Thoracic aorta endothelial cell (primary cell): ENCODE data around the gene ITGB4. TPM values are rescaled to one million over a fixed set of nuclear protein-coding genes. Genes with fewer than 3 reads are reported as not detected.

Experiments used
- total RNA-seq: library from RNA; depleted of rRNA; stranded (reverse); fragments of >200 nt; gene quantifications from 2 replicates; pipeline ENCODE4 v1.2.3, GENCODE V29; 2012

The ITGB4 gene
- 3.7 TPM in 2 replicates for total RNA-seq

GRCh38 chr17:75720656-75721462 is at the start of gene ITGB4:
Gene ITGB4 (plus strand): TSS chr17:75721459. CDS start chr17:75724704, 3,245 bp downstream.

DNA sequence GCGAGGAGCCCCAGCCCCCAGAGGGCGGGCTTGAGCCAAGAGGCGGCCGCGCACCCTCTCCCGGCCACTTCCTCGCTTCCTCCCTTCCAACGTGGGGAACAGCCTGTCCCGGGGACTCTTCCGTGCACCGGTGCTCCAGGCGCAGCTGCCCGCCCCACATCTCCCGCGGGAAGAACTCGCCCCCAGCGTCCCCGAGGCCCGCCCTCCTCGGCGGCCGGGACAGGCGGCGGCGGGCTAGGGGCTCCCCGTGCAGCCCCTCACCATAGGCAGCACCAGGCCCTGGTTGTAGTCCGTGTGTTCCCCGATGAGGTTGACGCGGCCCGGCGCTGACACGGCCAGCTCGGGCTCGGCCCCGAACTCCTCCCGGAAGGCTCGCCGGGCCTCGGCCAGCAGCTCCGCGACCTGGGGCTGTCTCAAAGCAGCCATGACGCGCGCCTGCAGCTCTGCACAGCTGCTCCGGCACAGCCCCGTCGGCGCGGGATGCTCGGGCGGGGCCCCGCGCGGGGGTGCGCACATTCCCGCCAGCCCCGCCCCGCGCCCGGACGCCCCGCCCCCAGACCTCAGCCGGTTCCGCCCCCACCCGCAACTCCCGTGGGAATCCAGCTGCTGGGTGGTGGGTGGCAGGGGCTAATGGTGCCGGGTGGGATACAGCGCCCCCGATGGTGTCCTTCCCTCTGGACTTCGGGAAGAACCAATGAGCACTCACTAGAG is 43.6 kb downstream of the ITGB4 start, which contains the start of gene GALK1:
Gene GALK1, minus strand, starts transcription at position 482 of the 711 bp plus-strand sequence. Its CDS starts 56 bp downstream, at position 426.

DNA sequence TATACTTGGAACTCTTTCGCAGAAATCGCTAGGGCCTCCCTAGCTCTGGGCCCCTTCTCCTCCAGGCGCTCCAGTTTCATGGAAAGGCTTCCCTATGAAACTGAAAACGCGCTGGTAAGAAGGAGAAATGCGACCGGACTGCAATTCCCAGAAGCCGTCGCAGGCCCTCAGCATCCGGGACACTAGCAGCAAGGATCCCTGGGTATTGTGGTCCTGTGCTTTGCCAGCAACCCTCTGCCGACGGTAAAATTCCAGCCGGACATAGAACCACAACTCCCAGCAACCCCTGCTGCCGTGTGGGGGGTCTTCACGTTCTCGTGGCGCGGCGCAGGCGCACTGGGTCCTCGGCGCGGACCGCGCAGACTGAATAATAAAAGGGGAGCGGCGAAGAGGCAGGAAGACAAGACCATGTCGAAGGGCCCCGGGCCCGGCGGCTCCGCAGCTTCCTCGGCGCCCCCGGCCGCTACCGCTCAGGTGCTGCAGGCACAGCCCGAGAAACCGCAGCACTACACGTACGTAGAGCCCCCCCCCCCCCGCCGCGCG is 63.3 kb downstream of the ITGB4 start, which contains the start of gene UNK:
Gene UNK, plus strand, starts transcription at position 334 of the 543 bp plus-strand sequence. Its CDS starts 75 bp downstream, at position 409.

Other genes starting within 250 kb of the ITGB4 start
- gene CASKIN2, start 205.9 kb upstream of the ITGB4 start, total RNA-seq, result 11.8 and 14.9 TPM in 2 replicates
- 10.1 and 14.7 TPM in 2 replicates for gene TSEN54, start 204.9 kb upstream of the ITGB4 start, total RNA-seq
- 4.0 and 4.5 TPM in 2 replicates for gene LLGL2, start 195.8 kb upstream of the ITGB4 start, total RNA-seq
- 6.3 and 11.6 TPM in 2 replicates for gene MYO15B, start 133.7 kb upstream of the ITGB4 start, total RNA-seq
- under 0.01 TPM in 1 of 2 replicates, not detected in the other for gene SMIM5, start 88.0 kb upstream of the ITGB4 start, total RNA-seq
- gene RECQL5, start 54.3 kb upstream of the ITGB4 start, total RNA-seq, result 20.2 and 20.8 TPM in 2 replicates
- gene SAP30BP, start 54.1 kb upstream of the ITGB4 start, total RNA-seq, result 78.5 and 94.8 TPM in 2 replicates
- gene GALK1, start 43.7 kb downstream of the ITGB4 start, total RNA-seq, result 37.8 and 42.7 TPM in 2 replicates
- 18.5 and 23.1 TPM in 2 replicates for gene UNK, start 63.3 kb downstream of the ITGB4 start, total RNA-seq
- 3.5 and 3.7 TPM in 2 replicates for gene UNC13D, start 122.9 kb downstream of the ITGB4 start, total RNA-seq
- 21.3 and 38.9 TPM in 2 replicates for gene WBP2, start 133.9 kb downstream of the ITGB4 start, total RNA-seq
- 21.5 and 38.1 TPM in 2 replicates for gene TRIM47, start 157.1 kb downstream of the ITGB4 start, total RNA-seq
- 16.9 and 26.8 TPM in 2 replicates for gene TRIM65, start 175.5 kb downstream of the ITGB4 start, total RNA-seq
- 37.6 and 43.0 TPM in 2 replicates for gene MRPL38, start 183.4 kb downstream of the ITGB4 start, total RNA-seq
- gene FBF1, start 219.6 kb downstream of the ITGB4 start, total RNA-seq, result 7.7 TPM in 2 replicates